Thyroid gland (tissue), 4 donors: ENCODE measurements around the gene SAT1. TPM values are rescaled to one million over a fixed set of nuclear protein-coding genes. Genes with fewer than 3 reads are reported as not detected.

Source experiments
- DNase-seq, 2 donors: peaks; one replicate each; pipeline ENCODE4 v3.0.0-alpha.2; 2019
- H3K27ac ChIP-seq, 3 donors: fragments of 200-600 bp; sonication (generic); 1 replicate in 2 of 3; 2 replicates in 1 of 3; pipeline ENCODE4 v1.5.1; 2016 to 2019; ENCODE audit warnings: mild to moderate bottlenecking in 1 of 3, moderate library complexity in 1 of 3
- H3K27me3 ChIP-seq: fragments of 200-600 bp; sonication (generic); one replicate; pipeline ENCODE4 v1.5.1; 2019
- H3K36me3 ChIP-seq, 2 donors: fragments of 200-600 bp; sonication (generic); one replicate each; pipeline ENCODE4 v1.5.1; 2016 to 2019
- H3K4me1 ChIP-seq, 2 donors: fragments of 200-600 bp; sonication (generic); one replicate each; pipeline ENCODE4 v1.5.1; 2017 to 2019
- H3K4me3 ChIP-seq, 3 donors: fragments of 200-600 bp; sonication (generic); replicated peaks in 1 of 3; 1 replicate in 2 of 3; 2 replicates in 1 of 3; pipeline ENCODE4 v1.5.1; 2016; ENCODE audit warnings: mild to moderate bottlenecking in 1 of 3
- H3K9me3 ChIP-seq: fragments of 200-600 bp; sonication (generic); one replicate; pipeline ENCODE4 v1.5.1; 2017
- CTCF ChIP-seq, 6 experiments: fragments of 200-600 bp in 3 of 6; fragments of 450-650 bp in 3 of 6; sonication (generic) in 3 of 6; IDR thresholded peaks; one replicate each; pipeline ENCODE4 v1.5.1; 2016 to 2019; ENCODE audit warnings: antibody characterized with exemption in 6 of 6, mild to moderate bottlenecking in 2 of 6, inconsistent platforms in 1 of 6, moderate library complexity in 1 of 6
- POLR2A ChIP-seq, 2 donors: fragments of 450-650 bp; IDR thresholded peaks; one replicate each; pipeline ENCODE4 v1.6.1; 2017; ENCODE audit warnings: antibody characterized with exemption in 2 of 2, mild to moderate bottlenecking in 2 of 2, moderate library complexity in 1 of 2
- WGBS, 2 donors: methylation state at CpG; one replicate each; pipeline ENCODE4 v1.1.5; 2017; 5-methylcytosine and 5-hydroxymethylcytosine counted together
- intact Hi-C: fragments of 100-400 bp; cut with DNase I; formaldehyde crosslinking; loops from one replicate; pipeline ENCODE4 v1.15.1; 2023
- total RNA-seq, 4 donors: library from RNA; depleted of rRNA; stranded (reverse); fragments of >200 nt; gene quantifications; one replicate each; pipeline ENCODE4 v1.2.3, GENCODE V29; 2016

Gene SAT1
- total RNA-seq, 4 donors from 2014 or later, result 768 to 1,187 (median 831) TPM

- Histone ChIP-seq H3K27ac (peak overlapping the region; percentile 92 to 98 (median 94)), H3K4me1 (no peaks in the 10 kb centered on the region), H3K4me3 (peak overlapping the region; percentile 29 to 59 (median 41)), H3K36me3 (no peaks in the 10 kb centered on the region), H3K27me3 (no peaks in the 10 kb centered on the region), H3K9me3 (no peaks in the 10 kb centered on the region)
- 43 to 66% methylated on average over 8 of the region's 8 CpGs for WGBS, 2 donors
- intact Hi-C loops, result no loop called here
- DNase-seq, result peak in 1 of 2 donors; percentile 29
- peak in 1 of 2 donors; percentile 27 for TF ChIP-seq POLR2A (IDR thresholded peaks at IDR 0.05)
- TF ChIP-seq CTCF (IDR thresholded peaks at IDR 0.05), result no peak
Observed at GRCh38 chrX:23784470-23785331, 1.7 kb downstream of the SAT1 start.

GRCh38 chrX:23785580-23785979 is 2.6 kb downstream of the SAT1 start:
- Histone ChIP-seq H3K9me3 (no peaks in the 10 kb centered on the region), H3K36me3 (no peaks in the 10 kb centered on the region), H3K4me3 (no peak overlapping the region), H3K27ac (peak overlapping the region; percentile 92 to 98 (median 94)), H3K4me1 (no peaks in the 10 kb centered on the region), H3K27me3 (no peaks in the 10 kb centered on the region)
- no peak for DNase-seq
- no peak for TF ChIP-seq CTCF (IDR thresholded peaks at IDR 0.05)
- TF ChIP-seq POLR2A (IDR thresholded peaks at IDR 0.05), result no peak
- 33 to 34% methylated on average over 2 of the region's 2 CpGs for WGBS, 2 donors
- intact Hi-C loops, result no loop called here

- Histone ChIP-seq H3K9me3 (no peaks in the 10 kb centered on the region), H3K4me3 (no peak overlapping the region), H3K4me1 (no peaks in the 10 kb centered on the region), H3K27ac (peak overlapping the region in 1 of 3 donors; percentile 5), H3K36me3 (no peaks in the 10 kb centered on the region), H3K27me3 (no peaks in the 10 kb centered on the region)
- no peak for DNase-seq
- 83 to 86% methylated on average over 11 of the region's 11 CpGs for WGBS, 2 donors
- no peak for TF ChIP-seq POLR2A (IDR thresholded peaks at IDR 0.05)
- TF ChIP-seq CTCF (IDR thresholded peaks at IDR 0.05), result no peak
- intact Hi-C loops, result no loop called here
Observed at GRCh38 chrX:23786268-23786815, 3.4 kb downstream of the SAT1 start.

GRCh38 chrX:23787745-23788118 is 4.8 kb downstream of the SAT1 start:
- Histone ChIP-seq H3K27me3 (no peaks in the 10 kb centered on the region), H3K4me3 (no peak overlapping the region), H3K36me3 (no peaks in the 10 kb centered on the region), H3K9me3 (no peaks in the 10 kb centered on the region), H3K4me1 (no peaks in the 10 kb centered on the region), H3K27ac (no peak overlapping the region)
- no peak for DNase-seq
- intact Hi-C loops, result no loop called here
- WGBS, 2 donors, result 92 to 93% methylated on average over 2 of the region's 2 CpGs
- TF ChIP-seq CTCF (IDR thresholded peaks at IDR 0.05), result no peak
- TF ChIP-seq POLR2A (IDR thresholded peaks at IDR 0.05), result no peak

GRCh38 chrX:23788521-23788920 is 5.5 kb downstream of the SAT1 start:
- no peaks in the 10 kb centered on the region for H3K9me3 ChIP-seq
- H3K27me3 ChIP-seq, result no peaks in the 10 kb centered on the region
- intact Hi-C loops, result no loop called here
- no peaks in the 10 kb centered on the region for H3K36me3 ChIP-seq
- H3K4me3 ChIP-seq, result no peak overlapping the region
- no peak for TF ChIP-seq CTCF (IDR thresholded peaks at IDR 0.05)
- TF ChIP-seq POLR2A (IDR thresholded peaks at IDR 0.05), result no peak
- DNase-seq, result no peak
- no peaks in the 10 kb centered on the region for H3K4me1 ChIP-seq
- no peak overlapping the region for H3K27ac ChIP-seq
